Activated T-cell treated with anti-CD3 and anti-CD28 coated beads, Interleukin-2, amount 50 U/mL, for 24 hours (primary cell): ENCODE results near the gene CIDEB.
"Not testable (repeated sequence)": the region's sequence is repeated elsewhere in the genome, so short reads cannot be mapped to it uniquely, and the experiment has no call there.

Experiments used
- DNase-seq: peaks from one replicate; pipeline ENCODE4 v3.0.0-alpha.2; 2020
- H3K27ac Mint-ChIP-seq: 2 replicates; pipeline ENCODE4 v1.8.0; 2020; ENCODE audit warnings: mild to moderate bottlenecking, mixed read lengths
- H3K27me3 Mint-ChIP-seq: 2 replicates; pipeline ENCODE4 v1.8.0; 2020; ENCODE audit warnings: mixed read lengths
- H3K36me3 Mint-ChIP-seq: 2 replicates; pipeline ENCODE4 v1.8.0; 2020; ENCODE audit warnings: low read depth, mixed read lengths
- H3K4me1 Mint-ChIP-seq: 2 replicates; pipeline ENCODE4 v1.8.0; 2020; ENCODE audit warnings: low read depth, mixed read lengths
- H3K4me3 Mint-ChIP-seq: 2 replicates; pipeline ENCODE4 v1.8.0; 2020; ENCODE audit warnings: mild to moderate bottlenecking, moderate library complexity, mixed read lengths
- H3K9me3 Mint-ChIP-seq: 2 replicates; pipeline ENCODE4 v1.8.0; 2020; ENCODE audit warnings: mixed read lengths

CIDEB gene

DNA sequence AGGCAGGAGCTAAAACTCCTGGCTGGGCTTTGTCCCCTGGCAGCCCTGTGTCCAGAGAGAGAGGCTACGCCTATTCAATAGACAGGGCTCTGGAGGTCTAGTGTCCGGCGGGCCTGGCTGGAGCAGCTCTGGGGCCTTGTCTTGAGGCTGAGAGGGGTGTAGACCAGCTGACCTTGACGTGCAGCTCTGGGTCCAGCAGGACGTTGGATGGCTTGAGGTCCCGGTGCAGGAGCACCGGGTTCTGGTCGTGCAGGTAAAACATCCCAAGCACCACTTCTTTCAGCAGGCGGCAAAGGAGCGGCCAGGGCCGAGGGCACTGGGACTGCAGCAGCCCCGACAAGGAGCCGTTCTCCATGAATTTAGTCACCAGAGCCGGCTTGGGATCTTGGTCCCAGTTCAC lies 31.1 kb upstream of the CIDEB start:
- DNase-seq, result no peak
- H3K9me3 Mint-ChIP-seq, result no peaks in the 10 kb centered on the region
- H3K4me1 Mint-ChIP-seq, result peaks cover 36% of the 10 kb centered on the region
- H3K27ac Mint-ChIP-seq, result no peak overlapping the region
- peaks cover 20% of the 10 kb centered on the region for H3K36me3 Mint-ChIP-seq
- H3K27me3 Mint-ChIP-seq, result peaks cover 30% of the 10 kb centered on the region
- peak overlapping the region; percentile 86 for H3K4me3 Mint-ChIP-seq

DNA sequence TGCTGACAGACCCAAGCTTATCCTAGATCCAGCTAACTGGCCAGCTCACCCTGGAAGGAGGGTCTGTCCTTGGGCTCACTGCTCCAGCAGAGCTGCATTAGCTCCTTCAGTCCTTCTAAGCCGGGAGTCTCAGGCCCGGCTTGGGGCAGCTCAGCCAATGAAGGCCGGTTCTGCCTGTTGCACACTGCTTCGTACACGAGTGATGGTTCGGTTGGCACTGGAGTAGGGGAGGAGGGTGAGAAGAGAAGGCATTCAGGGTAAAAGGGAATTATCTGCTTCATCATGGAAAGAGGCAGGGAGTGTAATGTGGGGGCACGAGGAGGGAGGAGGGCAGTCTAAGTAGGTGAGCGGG lies 30.0 kb upstream of the CIDEB start:
- Mint-ChIP-seq H3K27me3 (peaks cover 39% of the 10 kb centered on the region), H3K27ac (no peak overlapping the region), H3K9me3 (no peaks in the 10 kb centered on the region), H3K4me1 (peaks cover 44% of the 10 kb centered on the region), H3K4me3 (no peak overlapping the region), H3K36me3 (peaks cover 20% of the 10 kb centered on the region)
- DNase-seq, result no peak

DNA sequence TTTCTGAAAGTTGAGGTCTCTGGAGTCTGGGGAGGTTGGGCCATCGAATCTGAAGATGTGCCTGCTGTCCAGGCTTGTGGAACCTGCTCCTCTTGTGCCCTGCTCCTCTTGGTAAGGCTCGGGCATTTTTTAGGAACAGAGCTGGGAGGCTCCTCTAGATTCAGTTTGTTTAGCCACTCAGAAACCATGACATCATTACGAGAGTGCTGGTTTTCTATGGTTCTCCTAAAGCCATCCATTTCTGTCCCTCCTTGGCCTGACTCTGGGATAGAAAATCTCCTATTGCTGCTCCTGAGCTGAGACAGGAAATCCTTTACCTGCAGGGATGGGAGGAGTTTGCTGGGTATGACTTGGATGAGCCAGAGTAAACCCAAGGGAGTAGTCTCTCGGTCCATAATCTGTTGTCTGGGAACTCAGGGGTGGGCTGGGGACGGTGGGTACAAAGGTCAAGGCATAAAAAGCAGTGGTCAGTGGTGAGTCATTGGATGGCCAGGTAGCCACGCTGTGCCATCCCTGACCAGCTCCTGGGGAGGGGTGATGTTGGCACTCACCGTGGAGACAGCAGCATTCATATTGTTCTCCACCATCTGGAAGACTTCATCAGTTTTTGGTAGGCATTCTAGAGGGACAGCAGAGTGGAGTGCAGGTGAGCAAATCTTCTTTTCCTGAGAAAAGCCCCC lies 29.5 kb upstream of the CIDEB start:
- Mint-ChIP-seq H3K4me1 (peaks cover 49% of the 10 kb centered on the region), H3K27ac (no peak overlapping the region), H3K27me3 (peaks cover 40% of the 10 kb centered on the region), H3K36me3 (peaks cover 20% of the 10 kb centered on the region), H3K9me3 (no peaks in the 10 kb centered on the region), H3K4me3 (no peak overlapping the region)
- DNase-seq, result no peak

DNA sequence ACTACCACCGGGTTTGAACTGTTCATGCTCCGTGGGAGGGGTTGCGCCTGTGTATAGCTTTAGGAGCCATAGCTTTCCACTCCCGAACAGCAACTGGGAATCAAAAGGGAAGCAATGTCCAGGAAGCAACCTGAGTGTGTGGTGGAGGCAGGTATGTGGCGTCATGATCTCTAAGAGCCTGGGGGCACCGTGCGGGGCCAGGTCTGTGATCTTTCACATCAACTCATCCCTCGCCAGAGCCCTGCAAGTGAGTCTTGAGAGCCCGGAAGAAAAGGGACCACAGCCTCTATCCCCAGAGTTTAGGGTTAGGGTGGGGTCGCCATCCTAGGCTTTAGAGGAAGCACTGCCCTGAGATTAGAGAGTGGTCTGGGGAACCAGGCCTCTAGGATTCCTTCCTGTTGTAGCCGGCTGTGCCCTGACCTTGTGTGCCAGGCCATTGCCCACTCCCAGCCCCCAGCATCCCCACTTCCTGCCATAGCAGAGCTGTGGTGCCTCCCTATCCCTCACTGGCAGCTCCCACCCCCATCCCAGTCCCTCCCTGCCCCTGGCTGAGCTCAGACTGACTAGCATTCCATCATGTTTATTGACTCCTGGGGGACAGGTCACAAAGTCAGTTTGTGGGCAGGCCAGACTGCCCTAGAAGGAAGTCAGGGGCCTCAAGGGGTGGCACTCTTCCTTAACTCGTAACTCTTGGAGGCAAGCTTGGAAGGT lies 27.8 kb upstream of the CIDEB start:
- no peaks in the 10 kb centered on the region for H3K9me3 Mint-ChIP-seq
- H3K36me3 Mint-ChIP-seq, result peaks cover 20% of the 10 kb centered on the region
- peaks cover 56% of the 10 kb centered on the region for H3K4me1 Mint-ChIP-seq
- peaks cover 42% of the 10 kb centered on the region for H3K27me3 Mint-ChIP-seq
- no peak overlapping the region for H3K4me3 Mint-ChIP-seq
- H3K27ac Mint-ChIP-seq, result no peak overlapping the region
- no peak for DNase-seq

DNA sequence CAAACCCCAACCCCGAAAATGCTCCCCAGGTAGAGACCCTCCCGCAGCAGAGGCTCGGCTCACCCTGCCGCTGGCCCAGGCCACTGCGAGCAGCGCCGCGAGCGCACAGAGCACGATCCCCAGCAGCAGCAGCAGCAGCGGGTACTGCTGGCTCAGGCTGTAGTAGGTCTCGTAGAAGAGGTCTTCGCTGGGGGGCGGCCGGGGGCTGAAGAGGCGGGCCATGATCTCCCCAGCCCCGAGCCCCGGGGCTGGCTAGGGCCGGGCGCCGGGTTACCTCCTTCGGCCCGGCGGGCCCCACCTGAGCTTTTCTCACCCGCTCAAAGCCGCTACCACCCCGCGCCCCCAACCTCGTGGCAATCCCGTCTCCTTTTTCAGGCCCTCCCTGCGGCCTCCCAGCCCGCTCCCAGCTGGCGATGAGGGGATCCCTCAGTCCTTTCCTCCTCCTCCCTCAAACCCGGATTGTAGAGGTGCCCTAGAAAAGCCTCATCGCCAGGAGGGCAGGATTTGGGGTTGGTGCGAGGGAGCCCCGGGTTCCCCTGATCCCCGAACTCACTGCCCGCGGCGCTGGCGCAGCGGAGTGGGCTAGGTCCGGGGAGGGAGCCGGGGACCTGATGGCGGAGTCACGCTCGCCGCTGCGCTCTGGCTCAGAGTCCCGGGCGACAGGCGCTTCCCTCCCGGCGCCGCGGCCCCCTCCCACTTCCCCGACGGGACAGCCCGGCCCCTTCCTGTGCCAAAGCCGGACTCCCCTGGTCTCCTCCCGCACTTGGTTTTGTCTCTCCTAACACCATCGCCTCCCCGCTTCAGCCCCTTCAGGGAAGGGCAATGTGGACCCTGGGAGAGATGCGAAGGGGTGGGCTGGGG lies 26.9 kb upstream of the CIDEB start, which contains the start of gene ADCY4:
ADCY4 (minus strand) TSS at position 641 of the 861 bp plus-strand sequence; CDS start at position 222, 419 bp downstream.
- peaks cover 19% of the 10 kb centered on the region for H3K36me3 Mint-ChIP-seq
- peaks cover 42% of the 10 kb centered on the region for H3K27me3 Mint-ChIP-seq
- H3K9me3 Mint-ChIP-seq, result no peaks in the 10 kb centered on the region
- H3K4me1 Mint-ChIP-seq, result peaks cover 56% of the 10 kb centered on the region
- no peak within 1 kb of the TSS for H3K27ac Mint-ChIP-seq
- peak within 1 kb of the TSS; percentile 66 for H3K4me3 Mint-ChIP-seq
- DNase-seq, result peak; percentile 66

DNA sequence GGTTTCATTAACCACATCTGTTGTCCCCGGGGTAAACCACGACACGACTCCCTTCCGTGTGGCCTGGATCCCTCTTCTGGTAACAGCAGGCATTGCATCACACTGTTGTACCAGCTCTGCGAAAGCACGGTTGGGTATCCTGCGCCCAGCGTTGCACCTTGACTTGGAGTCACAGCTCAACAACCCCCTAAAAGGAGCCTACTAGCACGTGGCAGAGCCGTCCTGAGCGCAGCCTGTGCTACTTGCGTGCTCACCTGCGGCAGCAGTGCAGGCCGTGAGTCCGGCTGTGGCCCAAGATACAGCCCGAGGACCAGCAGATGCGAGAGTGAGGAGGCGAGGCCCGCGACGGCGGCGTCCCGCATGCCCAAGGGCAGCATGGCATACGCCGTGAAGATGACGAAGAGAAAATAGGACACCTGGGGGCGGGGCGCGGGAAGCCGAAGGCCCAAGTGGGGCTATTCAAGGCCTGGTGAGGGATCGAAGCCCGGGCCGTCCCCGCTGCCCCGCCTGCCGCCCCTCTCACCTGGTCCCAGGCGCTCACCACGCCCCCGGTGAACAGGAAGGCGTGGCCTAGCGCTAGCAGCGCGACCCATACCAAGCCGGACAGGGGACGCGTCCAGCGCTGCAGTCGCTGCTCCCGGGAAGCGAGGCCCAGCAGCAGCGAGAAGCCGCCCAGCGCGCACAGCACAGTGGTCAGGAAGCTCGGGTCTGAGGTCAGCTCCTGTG lies 24.7 kb upstream of the CIDEB start:
- Mint-ChIP-seq H3K27me3 (peaks cover 42% of the 10 kb centered on the region), H3K4me1 (peaks cover 46% of the 10 kb centered on the region)

DNA sequence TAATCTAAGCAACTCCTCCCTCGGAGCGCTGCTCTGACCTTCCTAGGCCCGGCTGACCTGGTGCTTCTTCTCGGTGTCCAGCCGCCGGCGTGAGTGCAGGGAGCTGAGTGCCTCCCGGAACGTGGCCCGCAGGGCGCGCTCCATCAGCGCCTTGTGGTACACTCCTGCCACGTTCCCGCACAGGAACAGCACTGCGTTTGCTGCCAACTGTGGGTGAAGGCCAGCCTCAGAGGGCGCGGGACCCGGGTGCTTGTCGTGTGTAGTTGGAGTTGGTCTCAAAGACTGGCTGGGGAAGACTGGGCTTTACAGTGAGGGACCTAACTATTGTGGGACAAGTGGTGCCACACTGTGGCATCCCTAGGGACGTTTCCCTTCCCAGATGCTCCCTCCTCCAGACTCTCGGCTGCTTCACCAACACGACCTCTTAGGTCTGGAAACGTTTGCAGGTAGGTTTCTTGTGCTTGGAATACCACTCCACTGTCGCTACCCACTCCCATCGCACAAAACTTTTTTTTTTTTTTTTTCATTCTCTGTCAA lies 24.0 kb upstream of the CIDEB start:
- Mint-ChIP-seq H3K27ac (peak overlapping the region; percentile 42), H3K27me3 (peaks cover 42% of the 10 kb centered on the region), H3K4me1 (peaks cover 48% of the 10 kb centered on the region), H3K36me3 (peaks cover 6% of the 10 kb centered on the region), H3K4me3 (peak overlapping the region; percentile 64), H3K9me3 (no peaks in the 10 kb centered on the region)
- no peak for DNase-seq

More for the DNA sequence above, 24.7 kb upstream of the CIDEB start:
- Mint-ChIP-seq H3K4me3 (peak overlapping the region; percentile 64), H3K27ac (peak overlapping the region; percentile 42), H3K36me3 (peaks cover 9% of the 10 kb centered on the region), H3K9me3 (no peaks in the 10 kb centered on the region)
- DNase-seq, result peak; percentile 81

DNA sequence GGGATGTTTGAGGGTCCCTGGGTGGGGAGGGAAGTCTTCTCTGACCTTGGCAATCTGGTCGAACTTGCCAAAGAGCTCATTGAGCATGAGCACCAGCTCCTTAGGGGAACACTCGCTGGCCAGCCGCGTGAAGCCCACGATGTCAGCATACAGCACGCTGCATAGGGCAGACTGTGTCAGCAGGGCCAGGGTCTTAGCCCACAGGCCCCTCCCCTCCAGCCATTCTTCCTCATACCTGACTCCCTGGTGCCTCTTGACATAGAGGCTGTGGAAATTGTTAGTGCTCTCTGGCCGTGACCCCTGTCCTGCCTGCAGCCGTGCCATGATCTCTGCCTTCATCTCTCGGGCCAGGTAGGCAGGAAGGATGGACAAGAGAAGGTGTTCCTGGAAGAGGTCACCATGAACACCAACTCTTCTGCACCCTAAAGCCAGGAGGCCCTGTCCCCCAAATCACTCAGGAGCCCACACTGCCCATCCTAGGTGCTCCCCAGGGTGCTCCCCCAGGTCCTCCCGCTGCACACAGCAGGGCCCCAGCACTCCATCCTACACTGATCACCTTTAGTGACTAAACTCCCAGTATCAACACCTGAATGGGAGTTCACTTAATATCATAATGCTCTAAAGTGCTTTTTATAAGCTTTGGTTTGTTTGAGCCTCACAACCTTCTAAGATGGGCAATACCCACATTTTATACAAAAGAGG lies 23.3 kb upstream of the CIDEB start:
- Mint-ChIP-seq H3K9me3 (no peaks in the 10 kb centered on the region), H3K4me1 (peaks cover 48% of the 10 kb centered on the region), H3K27me3 (peaks cover 39% of the 10 kb centered on the region), H3K27ac (no peak overlapping the region), H3K36me3 (peaks cover 1% of the 10 kb centered on the region), H3K4me3 (no peak overlapping the region)
- DNase-seq, result no peak

DNA sequence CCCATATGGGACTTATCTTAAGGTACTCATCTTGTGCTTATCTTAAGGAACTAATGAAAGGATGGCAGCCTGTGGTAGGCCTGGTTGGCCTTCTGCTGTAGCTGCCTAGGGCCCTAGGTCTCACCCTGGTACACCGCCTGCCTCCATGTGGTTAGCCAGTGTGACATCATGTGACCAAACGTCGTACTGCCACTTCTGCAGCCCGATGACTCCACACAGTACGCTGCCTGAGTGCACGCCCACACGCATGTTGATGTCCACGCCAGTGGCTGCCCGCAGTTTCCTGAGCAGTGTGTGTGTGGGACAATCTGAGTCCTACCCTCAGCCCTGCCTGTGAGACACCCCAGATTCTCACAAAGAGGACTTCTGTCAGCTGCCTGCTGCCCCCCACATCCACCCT lies 22.0 kb upstream of the CIDEB start:
- Mint-ChIP-seq H3K27ac (no peak overlapping the region), H3K9me3 (no peaks in the 10 kb centered on the region), H3K36me3 (no peaks in the 10 kb centered on the region), H3K4me1 (peaks cover 43% of the 10 kb centered on the region), H3K27me3 (peaks cover 25% of the 10 kb centered on the region), H3K4me3 (no peak overlapping the region)
- DNase-seq, result peak; percentile 63

DNA sequence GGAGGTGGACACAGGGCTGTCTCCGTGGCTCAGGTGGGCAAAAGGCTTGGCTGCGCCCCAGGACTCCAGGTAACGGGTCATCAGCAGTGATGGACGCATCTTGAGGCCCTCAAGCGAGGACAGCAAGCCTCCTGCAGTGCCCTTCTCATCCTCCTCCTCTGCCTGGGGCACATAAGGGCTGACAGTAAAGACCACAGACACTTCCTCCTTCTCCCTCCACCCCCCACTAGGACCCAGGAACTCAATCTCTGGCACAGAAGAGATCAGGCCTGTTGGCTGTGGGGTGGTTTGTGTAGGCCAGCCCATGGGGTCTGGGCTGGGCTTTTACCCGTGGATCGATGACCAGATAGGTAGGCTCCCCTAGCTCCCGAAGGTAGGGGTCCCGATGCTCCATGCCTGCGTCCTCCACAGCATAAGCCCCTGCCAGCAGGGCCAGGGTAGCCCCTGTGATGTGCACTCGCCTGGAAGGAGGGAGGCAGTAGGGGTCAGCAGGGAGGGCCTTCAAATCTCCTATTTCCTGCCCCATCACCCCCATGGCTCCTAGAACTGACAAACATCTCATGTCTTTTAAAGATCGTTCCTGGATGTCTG lies 21.4 kb upstream of the CIDEB start:
- Mint-ChIP-seq H3K36me3 (no peaks in the 10 kb centered on the region), H3K4me3 (no peak overlapping the region), H3K4me1 (peaks cover 39% of the 10 kb centered on the region), H3K9me3 (no peaks in the 10 kb centered on the region), H3K27ac (no peak overlapping the region), H3K27me3 (peaks cover 20% of the 10 kb centered on the region)
- no peak for DNase-seq

DNA sequence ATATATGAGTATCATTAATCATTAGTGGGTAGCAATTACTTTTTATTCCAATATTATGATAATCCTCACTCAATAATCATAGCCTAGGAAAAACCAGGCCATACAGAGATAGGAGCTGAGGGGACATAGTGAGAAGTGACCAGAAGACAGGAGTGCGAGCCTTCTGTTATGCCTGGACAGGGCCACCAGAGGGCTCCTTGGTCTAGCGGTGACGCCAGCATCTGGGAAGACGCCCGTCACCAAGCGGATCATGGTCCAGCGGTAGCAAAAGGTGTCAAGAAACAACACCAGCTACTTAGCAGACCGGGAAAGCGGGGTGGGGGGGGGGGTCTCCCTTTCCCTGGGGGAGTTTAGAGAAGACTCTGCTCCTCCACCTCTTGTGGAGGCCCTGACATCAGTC lies 20.1 kb upstream of the CIDEB start:
- not testable (repeated sequence) for H3K27me3 Mint-ChIP-seq, H3K4me3 Mint-ChIP-seq, H3K27ac Mint-ChIP-seq, DNase-seq, H3K9me3 Mint-ChIP-seq, H3K36me3 Mint-ChIP-seq
- peaks cover 29% of the 10 kb centered on the region for H3K4me1 Mint-ChIP-seq

DNA sequence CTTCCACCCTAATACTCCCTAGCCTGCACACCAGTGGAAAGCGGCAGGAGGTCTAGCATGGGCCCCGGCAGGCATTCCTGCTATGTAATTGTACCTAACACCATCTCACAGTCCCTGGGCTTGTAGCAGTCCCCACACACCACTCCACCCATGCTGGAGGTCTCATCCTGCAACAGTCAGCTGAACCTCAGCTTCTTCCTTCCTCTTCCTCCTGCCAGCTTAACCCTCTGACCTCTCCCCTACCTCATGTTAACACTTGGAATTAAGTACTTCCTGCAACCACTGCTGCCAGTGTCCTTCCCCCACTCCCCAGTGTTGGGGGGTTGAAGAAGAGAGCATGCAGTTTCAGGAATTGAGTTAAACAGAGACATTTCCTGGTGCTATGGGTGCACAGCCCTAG lies 19.5 kb upstream of the CIDEB start:
- Mint-ChIP-seq H3K4me3 (no peak overlapping the region), H3K4me1 (peaks cover 23% of the 10 kb centered on the region), H3K27me3 (peaks cover 3% of the 10 kb centered on the region), H3K27ac (no peak overlapping the region), H3K36me3 (no peaks in the 10 kb centered on the region), H3K9me3 (no peaks in the 10 kb centered on the region)
- no peak for DNase-seq

DNA sequence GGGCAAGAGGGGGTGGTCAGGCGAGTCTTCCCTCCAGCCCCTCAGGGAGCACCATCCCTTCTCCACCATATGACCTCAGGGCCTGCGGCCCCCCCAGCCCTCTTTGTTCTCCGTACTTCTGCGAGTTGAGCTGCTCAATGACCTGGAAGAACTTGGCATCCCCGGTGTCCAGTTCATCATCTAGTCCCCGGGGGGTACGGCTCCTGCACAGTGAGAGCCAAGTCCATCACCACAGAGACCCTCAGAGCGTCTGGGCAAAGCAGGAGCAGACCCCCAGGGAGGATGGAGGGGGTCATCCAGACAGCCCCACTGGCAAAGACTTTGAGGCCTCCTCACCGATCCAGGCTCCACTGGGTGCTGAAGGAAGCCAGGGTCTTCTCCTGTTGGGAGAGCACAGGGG lies 18.2 kb upstream of the CIDEB start:
- peaks cover 16% of the 10 kb centered on the region for H3K4me1 Mint-ChIP-seq
- DNase-seq, result no peak
- no peak overlapping the region for H3K4me3 Mint-ChIP-seq
- no peaks in the 10 kb centered on the region for H3K36me3 Mint-ChIP-seq
- no peaks in the 10 kb centered on the region for H3K27me3 Mint-ChIP-seq
- H3K9me3 Mint-ChIP-seq, result no peaks in the 10 kb centered on the region
- no peak overlapping the region for H3K27ac Mint-ChIP-seq
